C4-2B (cell line): Measurements from ENCODE around the gene TUBA8.

Source experiments
- H3K27ac ChIP-seq: fragments of 450-650 bp; 2 replicates; pipeline ENCODE4 v1.5.1; 2017
- ZFX ChIP-seq: fragments of 450-650 bp; IDR thresholded peaks from 2 replicates; pipeline ENCODE4 v1.6.1; 2017
- TF ChIP-seq, protein P1 (sequence below): fragments of 450-650 bp; conservative IDR thresholded peaks from 2 replicates; pipeline ENCODE4 v1.5.1; 2017; ENCODE audit warnings: mild to moderate bottlenecking

TUBA8 gene

DNA sequence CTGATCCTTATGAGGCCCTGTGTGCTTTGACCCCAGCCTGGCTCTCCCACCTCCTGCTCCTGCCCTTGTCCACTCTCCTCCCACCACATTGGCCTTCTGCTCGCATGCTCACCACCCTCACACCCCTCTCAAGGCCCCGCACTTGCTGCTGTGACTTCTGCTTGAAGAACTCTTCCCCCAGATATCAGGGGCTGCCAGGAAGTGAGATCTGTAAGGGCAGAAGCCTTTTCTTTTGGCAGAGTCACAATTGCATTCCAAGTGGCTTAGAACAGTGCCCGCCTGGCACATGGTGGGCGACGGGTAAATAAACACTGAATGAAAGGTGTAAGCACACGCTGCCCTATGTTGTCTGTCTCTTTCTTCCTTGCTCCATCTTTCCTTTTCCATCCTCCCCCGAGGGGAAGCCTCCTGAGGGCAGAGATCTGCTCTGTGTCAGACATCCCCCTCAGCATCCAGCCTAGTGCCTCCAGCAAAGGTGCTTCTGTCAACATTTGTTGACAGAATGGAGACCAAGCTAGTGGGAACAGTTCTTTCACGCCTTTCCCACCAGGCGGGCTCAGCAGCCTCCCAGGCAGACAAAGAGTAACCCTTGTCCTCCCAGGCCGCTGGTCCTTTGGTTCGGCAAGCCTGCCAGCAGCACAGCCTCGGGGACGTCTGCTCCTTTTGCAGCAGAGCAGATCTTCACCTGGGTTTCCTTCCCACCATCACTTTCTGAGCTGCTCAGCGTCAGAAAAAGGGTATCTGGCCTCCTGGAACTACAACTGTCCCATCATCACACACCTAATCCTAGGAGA, 42.9 kb upstream of the TUBA8 start:
- H3K27ac ChIP-seq: no peak overlapping the region
- no peak for TF ChIP-seq ZFX
- TF ChIP-seq, protein P1, sequence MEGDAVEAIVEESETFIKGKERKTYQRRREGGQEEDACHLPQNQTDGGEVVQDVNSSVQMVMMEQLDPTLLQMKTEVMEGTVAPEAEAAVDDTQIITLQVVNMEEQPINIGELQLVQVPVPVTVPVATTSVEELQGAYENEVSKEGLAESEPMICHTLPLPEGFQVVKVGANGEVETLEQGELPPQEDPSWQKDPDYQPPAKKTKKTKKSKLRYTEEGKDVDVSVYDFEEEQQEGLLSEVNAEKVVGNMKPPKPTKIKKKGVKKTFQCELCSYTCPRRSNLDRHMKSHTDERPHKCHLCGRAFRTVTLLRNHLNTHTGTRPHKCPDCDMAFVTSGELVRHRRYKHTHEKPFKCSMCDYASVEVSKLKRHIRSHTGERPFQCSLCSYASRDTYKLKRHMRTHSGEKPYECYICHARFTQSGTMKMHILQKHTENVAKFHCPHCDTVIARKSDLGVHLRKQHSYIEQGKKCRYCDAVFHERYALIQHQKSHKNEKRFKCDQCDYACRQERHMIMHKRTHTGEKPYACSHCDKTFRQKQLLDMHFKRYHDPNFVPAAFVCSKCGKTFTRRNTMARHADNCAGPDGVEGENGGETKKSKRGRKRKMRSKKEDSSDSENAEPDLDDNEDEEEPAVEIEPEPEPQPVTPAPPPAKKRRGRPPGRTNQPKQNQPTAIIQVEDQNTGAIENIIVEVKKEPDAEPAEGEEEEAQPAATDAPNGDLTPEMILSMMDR: no peak

DNA sequence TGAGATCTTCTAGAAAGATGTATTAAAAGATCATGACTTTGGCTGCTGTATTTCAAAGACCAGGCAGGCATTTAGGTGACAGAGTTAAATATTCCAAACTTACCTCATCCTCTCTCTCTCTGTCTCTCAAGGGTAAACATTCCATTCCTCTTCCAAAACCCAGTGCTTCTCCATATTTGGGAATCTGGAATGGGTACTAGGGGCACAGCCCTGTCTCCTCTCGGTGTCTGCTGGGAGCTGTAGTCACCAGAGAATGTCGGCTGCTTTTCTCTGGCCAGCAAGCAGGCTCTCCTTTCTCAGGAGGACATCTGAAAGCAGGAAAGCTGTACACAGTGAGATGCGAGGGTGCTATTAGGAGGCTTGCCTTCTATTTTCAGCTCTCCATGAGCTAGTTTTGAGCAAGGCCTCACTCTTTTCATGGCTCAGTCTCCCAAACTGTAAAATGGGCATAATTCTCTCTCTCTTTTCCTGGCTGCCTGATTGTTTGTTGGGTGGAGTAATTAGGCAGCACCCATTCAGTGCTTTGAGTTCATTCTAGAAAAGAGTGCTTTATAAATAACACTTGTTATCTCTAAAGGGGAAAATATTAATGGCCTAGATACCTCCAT, 42.1 kb upstream of the TUBA8 start:
- no peak overlapping the region for H3K27ac ChIP-seq
- no peak for TF ChIP-seq ZFX
- TF ChIP-seq, protein P1: no peak

DNA sequence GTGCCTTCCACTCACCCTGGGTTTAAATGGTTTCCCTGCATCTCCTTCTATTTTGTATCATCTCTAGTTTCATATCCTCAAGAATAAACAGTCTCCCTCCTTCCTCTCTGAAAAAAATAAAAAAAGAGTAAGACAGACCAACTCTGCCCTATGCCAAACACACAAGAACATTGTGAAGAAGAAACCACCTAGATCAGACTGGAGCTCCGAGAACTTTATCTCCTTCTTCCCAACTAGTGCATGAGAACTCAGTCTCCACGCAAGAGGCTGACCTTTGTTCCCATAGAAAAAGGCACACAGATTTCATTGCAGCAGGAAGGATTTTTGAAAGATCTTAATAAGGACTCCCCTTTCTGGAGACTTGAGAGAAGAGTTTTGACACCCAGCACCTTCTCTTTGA, 41.6 kb upstream of the TUBA8 start:
- TF ChIP-seq ZFX: no peak
- TF ChIP-seq, protein P1: no peak
- H3K27ac ChIP-seq: no peak overlapping the region

DNA sequence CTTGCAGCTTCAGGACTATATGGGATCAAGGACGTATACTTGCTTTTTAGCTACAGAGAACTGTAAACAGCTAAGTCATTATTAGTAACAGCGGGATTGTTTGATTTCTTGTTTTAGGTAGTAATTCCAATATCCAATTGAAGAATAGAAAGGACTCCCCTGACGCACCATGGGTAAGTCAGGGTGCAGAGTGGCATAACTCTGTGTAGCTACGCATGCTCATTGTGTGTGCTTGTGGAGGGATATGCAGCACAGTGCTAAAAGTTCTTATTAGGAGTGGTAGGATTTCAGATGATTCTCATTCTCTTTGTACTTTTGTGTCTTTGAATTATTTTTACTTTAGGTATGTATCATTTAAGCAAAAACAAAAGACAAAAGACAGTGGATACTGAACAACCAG, 40.6 kb upstream of the TUBA8 start:
- peak overlapping the region; percentile 74; the same call in 1 of the 2 replicates for H3K27ac ChIP-seq
- TF ChIP-seq, protein P1: no peak
- no peak for TF ChIP-seq ZFX

DNA sequence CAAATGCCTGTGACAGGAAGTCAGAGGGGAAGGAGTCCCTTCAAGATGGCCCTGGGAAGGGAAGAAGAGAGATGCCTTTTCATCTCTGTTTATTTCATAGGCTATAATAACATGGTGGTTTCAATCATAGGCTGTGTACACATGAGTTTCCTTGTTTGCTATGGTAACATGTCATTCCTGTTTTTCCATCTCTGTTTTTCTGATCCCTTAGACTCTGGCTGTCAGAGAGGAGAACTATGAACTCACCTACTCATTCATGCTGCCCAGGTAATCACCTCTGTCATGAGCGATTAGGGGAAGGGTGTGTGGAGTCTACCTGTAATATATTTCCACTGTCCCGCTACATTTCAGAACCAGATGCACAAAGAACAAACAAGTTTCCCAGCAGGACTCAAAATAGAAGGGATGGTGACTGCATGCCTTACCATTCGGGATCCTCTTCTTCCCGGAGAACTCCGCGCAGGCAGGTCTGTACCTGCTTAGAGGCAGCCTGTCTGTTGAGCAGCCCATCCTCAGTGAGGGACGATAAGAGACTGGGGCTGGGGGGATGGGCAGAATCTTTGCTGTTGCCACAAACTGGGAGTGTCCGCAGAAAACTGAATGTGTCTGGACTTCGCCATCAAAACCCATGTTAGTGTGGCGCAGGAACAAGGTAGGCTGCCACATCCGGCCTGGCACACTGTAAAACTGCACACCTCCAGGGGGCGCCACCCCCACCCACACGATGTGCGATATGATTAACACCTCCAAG, 39.9 kb upstream of the TUBA8 start:
- H3K27ac ChIP-seq: peak overlapping the region; percentile 74
- no peak for TF ChIP-seq ZFX
- TF ChIP-seq, protein P1: peak; percentile 85

DNA sequence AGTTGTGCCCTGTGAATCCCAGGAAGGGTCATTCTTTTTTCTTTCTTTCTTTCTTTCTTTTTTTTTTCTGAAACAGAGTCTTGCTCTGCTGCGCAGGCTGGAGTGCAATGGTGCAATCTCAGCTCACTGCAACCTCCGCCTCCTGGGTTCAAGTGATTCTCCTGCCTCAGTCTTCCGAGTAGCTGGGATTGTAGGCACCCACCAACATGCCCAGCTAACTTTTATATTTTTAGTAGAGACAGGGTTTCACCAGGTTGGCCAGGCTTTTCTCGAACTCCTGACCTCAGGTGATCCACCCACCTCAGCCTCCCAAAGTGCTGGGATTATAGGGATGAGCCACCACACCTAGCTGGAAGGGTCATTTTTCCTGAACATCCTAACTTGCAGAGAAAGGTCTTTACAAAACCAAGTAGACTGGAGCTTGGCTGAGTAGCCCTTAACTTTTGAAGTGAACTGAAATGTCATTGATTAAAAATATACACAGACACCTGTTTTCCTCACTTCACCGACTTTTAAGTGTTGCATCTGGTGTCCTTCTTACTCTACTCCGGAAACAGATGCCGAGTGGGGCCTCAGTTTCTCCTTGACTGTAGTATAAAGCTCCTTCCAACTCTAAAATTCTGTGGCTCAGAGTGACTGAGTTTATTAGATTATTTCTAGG, 39.2 kb upstream of the TUBA8 start:
- TF ChIP-seq, protein P1: peak; percentile 58
- peak overlapping the region; percentile 74 for H3K27ac ChIP-seq

DNA sequence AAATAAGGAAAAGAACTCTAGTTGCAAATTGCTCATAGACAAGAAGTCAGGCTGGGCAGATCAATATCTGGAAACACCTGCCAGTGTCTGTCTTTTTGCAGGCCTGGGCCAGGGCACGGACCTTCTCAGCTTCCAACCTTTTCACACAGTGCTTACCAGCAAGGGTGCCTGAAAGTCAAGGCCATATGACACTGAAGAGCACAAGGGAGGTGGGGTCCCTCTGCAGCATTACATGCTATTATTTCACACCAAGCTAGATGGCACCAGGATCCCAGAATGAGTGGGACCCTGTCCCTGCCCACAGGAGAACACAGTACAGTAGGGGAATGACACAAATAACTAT, 38.7 kb upstream of the TUBA8 start:
- TF ChIP-seq, protein P1: no peak
- TF ChIP-seq ZFX: no peak
- no peak overlapping the region for H3K27ac ChIP-seq
